ENCODE data around the gene C1QL1. TPM values are rescaled to one million over a fixed set of nuclear protein-coding genes. Genes with fewer than 3 reads are reported as not detected.

Gene C1QL1
- polyA plus RNA-seq, result under 1 TPM; 0.57 to 0.79 TPM

- peak within 1 kb of the TSS; percentile 16 to 42 for H3K4me3 ChIP-seq (ENCODE audit: low read depth in 1 of 2, low read length in 2 of 2)
- H3K36me3 ChIP-seq (ENCODE audit: control insufficient read depth in 2 of 2, insufficient read depth in 2 of 2, low read length in 1 of 2), result no peaks in the 10 kb centered on the region
- WGBS, 2 donors, result 3 to 4% methylated on average over 55 to 81 of the region's 81 CpGs
- H3K27me3 ChIP-seq (ENCODE audit: control insufficient read depth in 1 of 2, insufficient read depth in 2 of 2, low read length in 2 of 2), result peaks cover 0 to 18% of the 10 kb centered on the region in 2 donors
- peaks cover 6 to 16% of the 10 kb centered on the region in 2 donors for H3K4me1 ChIP-seq (ENCODE audit: control insufficient read depth in 2 of 2, insufficient read depth in 2 of 2, low read length in 1 of 2)
- no peak within 1 kb of the TSS for H3K27ac ChIP-seq (ENCODE audit: low read depth in 2 of 2, low read length in 1 of 2)
- peaks cover 0 to 3% of the 10 kb centered on the region in 2 donors for H3K9me3 ChIP-seq (ENCODE audit: control insufficient read depth in 2 of 2, insufficient read depth in 1 of 2, low read depth in 1 of 2, low read length in 1 of 2)
These were observed at the start of gene C1QL1 for GRCh38 chr17:44968225-44969143. Gene C1QL1 (minus strand): TSS chr17:44968303. CDS start chr17:44968048, 255 bp downstream.

DNA sequence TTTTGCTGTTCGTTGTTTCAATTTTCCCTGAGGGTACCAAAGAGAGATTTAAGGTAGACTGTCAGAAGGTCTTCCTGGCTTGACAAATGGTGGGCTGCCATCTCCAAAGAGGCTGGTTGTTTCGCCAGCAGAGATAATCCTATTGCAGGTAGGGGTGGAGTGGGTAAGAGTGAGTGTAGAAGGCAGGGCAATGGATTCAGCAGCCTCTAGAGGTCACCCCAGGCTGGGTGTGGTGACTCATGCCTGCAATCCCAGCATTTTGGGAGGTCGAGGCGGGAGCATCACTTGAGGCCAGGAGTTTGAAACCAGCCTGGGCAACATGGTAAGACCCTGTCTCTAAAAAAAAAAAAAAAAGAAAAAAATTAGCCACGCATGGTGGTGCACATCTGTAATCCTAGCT, 48.7 kb upstream of the C1QL1 start:
- H3K4me3 ChIP-seq (ENCODE audit: low read depth in 1 of 2, low read length in 2 of 2), result no peak overlapping the region
- H3K27me3 ChIP-seq (ENCODE audit: control insufficient read depth in 1 of 2, insufficient read depth in 2 of 2, low read length in 2 of 2), result no peaks in the 10 kb centered on the region
- no peaks in the 10 kb centered on the region for H3K36me3 ChIP-seq (ENCODE audit: control insufficient read depth in 2 of 2, insufficient read depth in 2 of 2, low read length in 1 of 2)
- H3K27ac ChIP-seq (ENCODE audit: low read depth in 2 of 2, low read length in 1 of 2), result no peak overlapping the region
- peaks cover 2 to 13% of the 10 kb centered on the region in 2 donors for H3K4me1 ChIP-seq (ENCODE audit: control insufficient read depth in 2 of 2, insufficient read depth in 2 of 2, low read length in 1 of 2)
- WGBS, 2 donors, result 58 to 59% methylated on average over 5 of the region's 5 CpGs
- no peaks in the 10 kb centered on the region for H3K9me3 ChIP-seq (ENCODE audit: control insufficient read depth in 2 of 2, insufficient read depth in 1 of 2, low read depth in 1 of 2, low read length in 1 of 2)

GRCh38 chr17:45016237-45016636, 48.1 kb upstream of the C1QL1 start:
- H3K27me3 ChIP-seq (ENCODE audit: control insufficient read depth in 1 of 2, insufficient read depth in 2 of 2, low read length in 2 of 2), result no peaks in the 10 kb centered on the region
- WGBS, 2 donors, result 41 to 47% methylated on average over 7 of the region's 7 CpGs

DNA sequence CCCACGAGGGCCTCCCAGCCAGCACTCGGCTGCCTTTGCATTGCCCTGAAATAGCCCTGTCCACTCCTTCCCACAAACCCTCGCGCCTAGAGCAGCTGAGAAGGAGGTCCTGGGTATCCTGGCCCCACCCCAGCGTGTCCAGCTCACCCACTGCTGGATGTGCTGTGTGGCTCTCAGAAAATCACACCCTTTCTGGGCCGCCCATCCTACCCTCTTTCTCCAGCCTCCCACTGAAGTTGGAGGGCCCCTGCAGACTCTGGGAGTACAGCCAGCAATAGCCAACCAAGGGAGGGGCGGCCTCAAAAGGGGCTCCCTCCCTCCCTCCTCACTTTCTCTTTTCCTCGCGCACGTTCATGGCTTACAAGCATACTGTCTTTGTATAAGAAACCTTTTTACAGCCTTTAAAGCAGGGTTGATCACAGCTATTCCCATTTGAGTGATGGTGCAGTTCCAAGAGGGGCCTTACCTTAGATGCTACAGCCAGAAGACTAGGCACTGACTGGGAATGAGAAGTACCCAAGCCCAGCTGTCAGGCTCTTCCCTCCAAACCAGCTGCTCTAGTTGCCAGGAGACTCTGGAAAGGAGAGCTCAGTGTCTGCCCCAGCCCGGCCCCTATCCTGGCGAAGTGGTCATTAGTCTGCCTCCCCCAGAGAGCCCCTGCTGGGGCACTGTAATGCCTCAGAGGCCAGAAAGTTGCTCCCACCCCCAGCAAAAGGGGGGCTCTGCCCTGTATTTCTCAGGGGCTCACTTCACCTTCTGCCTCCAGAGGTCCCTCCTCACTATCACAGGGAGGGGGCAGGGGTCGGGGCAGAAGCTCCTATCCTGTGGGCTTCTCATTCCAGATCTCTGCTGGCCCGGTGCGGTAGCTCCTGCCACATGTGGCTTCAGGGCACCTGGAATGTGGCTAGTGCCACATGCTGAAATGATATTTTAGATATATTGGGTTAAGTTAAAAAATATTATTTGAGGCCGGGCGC, 45.2 kb upstream of the C1QL1 start:
- H3K36me3 ChIP-seq (ENCODE audit: control insufficient read depth in 2 of 2, insufficient read depth in 2 of 2, low read length in 1 of 2), result no peaks in the 10 kb centered on the region
- H3K9me3 ChIP-seq (ENCODE audit: control insufficient read depth in 2 of 2, insufficient read depth in 1 of 2, low read depth in 1 of 2, low read length in 1 of 2), result no peaks in the 10 kb centered on the region
- WGBS, 2 donors, result 70 to 76% methylated on average over 17 of the region's 17 CpGs
- no peak overlapping the region for H3K27ac ChIP-seq (ENCODE audit: low read depth in 2 of 2, low read length in 1 of 2)
- H3K4me3 ChIP-seq (ENCODE audit: low read depth in 1 of 2, low read length in 2 of 2), result no peak overlapping the region
- no peaks in the 10 kb centered on the region for H3K4me1 ChIP-seq (ENCODE audit: control insufficient read depth in 2 of 2, insufficient read depth in 2 of 2, low read length in 1 of 2)
- no peaks in the 10 kb centered on the region for H3K27me3 ChIP-seq (ENCODE audit: control insufficient read depth in 1 of 2, insufficient read depth in 2 of 2, low read length in 2 of 2)

More at GRCh38 chr17:45016237-45016636, 48.1 kb upstream of the C1QL1 start:
- Histone ChIP-seq H3K27ac (ENCODE audit: low read depth in 2 of 2, low read length in 1 of 2) (no peak overlapping the region), H3K9me3 (ENCODE audit: control insufficient read depth in 2 of 2, insufficient read depth in 1 of 2, low read depth in 1 of 2, low read length in 1 of 2) (no peaks in the 10 kb centered on the region), H3K4me3 (ENCODE audit: low read depth in 1 of 2, low read length in 2 of 2) (no peak overlapping the region), H3K36me3 (ENCODE audit: control insufficient read depth in 2 of 2, insufficient read depth in 2 of 2, low read length in 1 of 2) (no peaks in the 10 kb centered on the region), H3K4me1 (ENCODE audit: control insufficient read depth in 2 of 2, insufficient read depth in 2 of 2, low read length in 1 of 2) (peaks cover 2 to 8% of the 10 kb centered on the region in 2 donors)

GRCh38 chr17:45011767-45012166, 43.7 kb upstream of the C1QL1 start:
- WGBS, 2 donors, result 92 to 93% methylated on average over 1 of the region's 1 CpG
- no peak overlapping the region for H3K4me3 ChIP-seq (ENCODE audit: low read depth in 1 of 2, low read length in 2 of 2)
- H3K27ac ChIP-seq (ENCODE audit: low read depth in 2 of 2, low read length in 1 of 2), result no peak overlapping the region
- no peaks in the 10 kb centered on the region for H3K4me1 ChIP-seq (ENCODE audit: control insufficient read depth in 2 of 2, insufficient read depth in 2 of 2, low read length in 1 of 2)
- H3K9me3 ChIP-seq (ENCODE audit: control insufficient read depth in 2 of 2, insufficient read depth in 1 of 2, low read depth in 1 of 2, low read length in 1 of 2), result no peaks in the 10 kb centered on the region
- no peaks in the 10 kb centered on the region for H3K36me3 ChIP-seq (ENCODE audit: control insufficient read depth in 2 of 2, insufficient read depth in 2 of 2, low read length in 1 of 2)
- H3K27me3 ChIP-seq (ENCODE audit: control insufficient read depth in 1 of 2, insufficient read depth in 2 of 2, low read length in 2 of 2), result no peaks in the 10 kb centered on the region

DNA sequence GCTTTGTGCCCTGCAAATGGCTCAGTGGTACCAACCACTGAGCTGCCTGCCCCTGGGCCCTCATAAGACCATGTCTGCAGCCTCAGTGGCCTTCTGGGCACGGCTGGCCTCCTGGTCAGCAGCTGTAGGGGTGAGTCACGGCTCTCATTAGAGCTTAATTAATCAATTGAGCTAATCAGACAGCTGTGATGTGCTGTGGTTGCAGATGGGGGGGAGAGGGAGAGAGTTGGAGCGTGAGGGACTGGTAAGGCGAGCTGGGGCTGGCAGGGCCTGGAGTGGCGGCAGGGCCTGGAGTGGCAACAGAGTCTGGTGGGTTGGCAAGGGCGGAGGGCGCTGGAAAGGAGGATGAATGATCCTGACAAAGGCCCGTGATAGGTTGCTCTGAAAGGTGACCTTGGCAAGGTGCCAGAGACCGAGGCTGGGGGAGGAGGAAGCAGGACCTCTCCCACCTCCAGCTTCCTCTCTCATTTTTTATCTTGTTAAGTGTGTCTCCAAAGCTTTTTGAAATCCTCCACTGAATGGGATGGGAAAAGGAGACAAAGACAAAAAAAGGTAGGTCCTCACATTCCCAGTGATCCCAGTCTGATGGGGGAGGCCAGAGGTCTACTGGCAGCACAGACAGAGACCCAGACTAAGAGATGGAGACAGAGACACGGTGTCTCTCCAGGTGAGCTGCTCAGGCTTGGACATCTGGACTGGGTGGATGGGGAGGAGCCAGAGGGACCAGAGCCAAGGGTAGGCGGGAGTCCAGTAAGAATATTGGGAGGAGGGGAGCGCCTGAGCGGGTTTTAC, 41.8 kb upstream of the C1QL1 start:
- Histone ChIP-seq H3K27me3 (ENCODE audit: control insufficient read depth in 1 of 2, insufficient read depth in 2 of 2, low read length in 2 of 2) (no peaks in the 10 kb centered on the region), H3K27ac (ENCODE audit: low read depth in 2 of 2, low read length in 1 of 2) (no peak overlapping the region), H3K4me1 (ENCODE audit: control insufficient read depth in 2 of 2, insufficient read depth in 2 of 2, low read length in 1 of 2) (no peaks in the 10 kb centered on the region), H3K4me3 (ENCODE audit: low read depth in 1 of 2, low read length in 2 of 2) (no peak overlapping the region), H3K9me3 (ENCODE audit: control insufficient read depth in 2 of 2, insufficient read depth in 1 of 2, low read depth in 1 of 2, low read length in 1 of 2) (no peaks in the 10 kb centered on the region), H3K36me3 (ENCODE audit: control insufficient read depth in 2 of 2, insufficient read depth in 2 of 2, low read length in 1 of 2) (no peaks in the 10 kb centered on the region)
- 56 to 63% methylated on average over 13 of the region's 13 CpGs for WGBS, 2 donors

- H3K36me3 ChIP-seq (ENCODE audit: control insufficient read depth in 2 of 2, insufficient read depth in 2 of 2, low read length in 1 of 2), result no peaks in the 10 kb centered on the region
- H3K9me3 ChIP-seq (ENCODE audit: control insufficient read depth in 2 of 2, insufficient read depth in 1 of 2, low read depth in 1 of 2, low read length in 1 of 2), result no peaks in the 10 kb centered on the region
- no peaks in the 10 kb centered on the region for H3K27me3 ChIP-seq (ENCODE audit: control insufficient read depth in 1 of 2, insufficient read depth in 2 of 2, low read length in 2 of 2)
- H3K4me1 ChIP-seq (ENCODE audit: control insufficient read depth in 2 of 2, insufficient read depth in 2 of 2, low read length in 1 of 2), result no peaks in the 10 kb centered on the region
- H3K27ac ChIP-seq (ENCODE audit: low read depth in 2 of 2, low read length in 1 of 2), result no peak overlapping the region
- WGBS, 2 donors, result 74 to 79% methylated on average over 10 of the region's 10 CpGs
- no peak overlapping the region for H3K4me3 ChIP-seq (ENCODE audit: low read depth in 1 of 2, low read length in 2 of 2)
These were observed 40.1 kb upstream of the C1QL1 start for GRCh38 chr17:45008216-45008615.

- WGBS, 2 donors, result 39% methylated on average over 10 of the region's 10 CpGs
- Histone ChIP-seq H3K27me3 (ENCODE audit: control insufficient read depth in 1 of 2, insufficient read depth in 2 of 2, low read length in 2 of 2) (no peaks in the 10 kb centered on the region), H3K9me3 (ENCODE audit: control insufficient read depth in 2 of 2, insufficient read depth in 1 of 2, low read depth in 1 of 2, low read length in 1 of 2) (no peaks in the 10 kb centered on the region), H3K36me3 (ENCODE audit: control insufficient read depth in 2 of 2, insufficient read depth in 2 of 2, low read length in 1 of 2) (no peaks in the 10 kb centered on the region), H3K4me3 (ENCODE audit: low read depth in 1 of 2, low read length in 2 of 2) (no peak overlapping the region), H3K4me1 (ENCODE audit: control insufficient read depth in 2 of 2, insufficient read depth in 2 of 2, low read length in 1 of 2) (no peaks in the 10 kb centered on the region), H3K27ac (ENCODE audit: low read depth in 2 of 2, low read length in 1 of 2) (no peak overlapping the region)
These were observed 38.9 kb upstream of the C1QL1 start for GRCh38 chr17:45006927-45007461.

Measured in esophagus (tissue), 2 donors.